ENCODE data around the gene CCL26. TPM values are rescaled to one million over a fixed set of nuclear protein-coding genes. Genes with fewer than 3 reads are reported as not detected.
"Not testable (repeated sequence)": the region's sequence is repeated elsewhere in the genome, so short reads cannot be mapped to it uniquely, and the experiment has no call there.

CCL26 gene
- total RNA-seq, 1 experiment from 2014 or later = 7.1 TPM

DNA sequence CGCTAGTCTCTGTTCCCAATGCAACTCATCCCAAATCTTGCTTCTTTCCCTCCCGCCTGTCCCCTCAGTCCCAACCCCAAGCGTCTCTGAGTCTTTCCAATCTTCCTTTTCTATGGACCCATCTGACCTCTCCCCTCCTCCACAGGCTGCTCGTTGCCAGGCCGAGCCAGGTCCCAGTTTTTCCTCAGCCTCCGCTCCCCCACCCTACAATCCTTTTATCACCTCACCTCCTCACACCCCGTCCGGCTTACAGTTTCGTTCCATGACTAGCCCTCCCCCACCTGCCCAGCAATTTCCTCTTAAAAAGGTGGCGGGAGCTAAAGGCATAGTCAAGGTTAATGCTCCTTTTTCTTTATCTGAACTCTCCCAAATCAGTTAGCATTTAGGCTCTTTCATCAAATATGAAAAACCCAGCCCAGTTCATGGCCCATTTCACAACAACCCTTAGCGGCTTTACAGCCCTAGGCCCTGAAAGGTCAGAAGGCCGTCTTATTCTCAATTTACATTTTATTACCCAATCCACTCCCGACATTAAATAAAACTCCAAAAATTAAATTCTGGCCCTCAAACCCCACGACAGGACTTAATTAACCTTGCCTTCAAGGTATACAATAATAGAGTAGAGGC, 8.7 kb upstream of the CCL26 start:
- CTCF ChIA-PET = interaction anchor here (0.7 kb wide), 1 partner anchor 19 kb away, joined by 3 read pairs; no protein-coding TSS in a partner anchor
- ATAC-seq; H4K20me1 ChIP-seq (ENCODE audit: low read length); H3K9me2 ChIP-seq (replicated peaks; ENCODE audit: low read length); H3K4me3 ChIP-seq (ENCODE audit: low read length); DNase-seq; H3K27ac ChIP-seq (ENCODE audit: low read length); H3K9ac ChIP-seq (ENCODE audit: low read length); H3K79me2 ChIP-seq (ENCODE audit: low read length); POLR2A ChIA-PET (ENCODE audit: unreplicated experiment); BruUV-seq (replicated peaks); H3F3A ChIP-seq (ENCODE audit: low read length, unreplicated experiment); H3K36me3 ChIP-seq (ENCODE audit: low read depth, low read length); intact Hi-C loops (cut with micrococcal nuclease); H3K27me3 ChIP-seq (ENCODE audit: low read length); H3K4me1 ChIP-seq (ENCODE audit: insufficient read depth, low read length); H2AFZ ChIP-seq (ENCODE audit: low read length); H3K4me2 ChIP-seq (ENCODE audit: low read length); H3K9me3 ChIP-seq (ENCODE audit: low read length): not testable (repeated sequence)

GRCh38 chr7:75779516-75779915, 7.5 kb upstream of the CCL26 start:
- H3K79me2 ChIP-seq (ENCODE audit: low read length); H3K4me1 ChIP-seq (ENCODE audit: insufficient read depth, low read length); H3K4me3 ChIP-seq (ENCODE audit: low read length); H3K9me3 ChIP-seq (ENCODE audit: low read length); H2AFZ ChIP-seq (ENCODE audit: low read length); H3K36me3 ChIP-seq (ENCODE audit: low read depth, low read length); H3K9ac ChIP-seq (ENCODE audit: low read length); BruUV-seq (replicated peaks); POLR2A ChIA-PET (ENCODE audit: unreplicated experiment); H3K27me3 ChIP-seq (ENCODE audit: low read length); H3F3A ChIP-seq (ENCODE audit: low read length, unreplicated experiment); H3K4me2 ChIP-seq (ENCODE audit: low read length); H4K20me1 ChIP-seq (ENCODE audit: low read length); ATAC-seq; CTCF ChIA-PET; H3K27ac ChIP-seq (ENCODE audit: low read length); H3K9me2 ChIP-seq (replicated peaks; ENCODE audit: low read length): not testable (repeated sequence)
- DNase-seq = peak; percentile 22
- intact Hi-C loops (cut with micrococcal nuclease) = loop anchor here (5.0 to 10.0 kb wide), 2 partner anchors 98 to 165 kb away; partner anchors contain the start of gene RHBDD2

DNA sequence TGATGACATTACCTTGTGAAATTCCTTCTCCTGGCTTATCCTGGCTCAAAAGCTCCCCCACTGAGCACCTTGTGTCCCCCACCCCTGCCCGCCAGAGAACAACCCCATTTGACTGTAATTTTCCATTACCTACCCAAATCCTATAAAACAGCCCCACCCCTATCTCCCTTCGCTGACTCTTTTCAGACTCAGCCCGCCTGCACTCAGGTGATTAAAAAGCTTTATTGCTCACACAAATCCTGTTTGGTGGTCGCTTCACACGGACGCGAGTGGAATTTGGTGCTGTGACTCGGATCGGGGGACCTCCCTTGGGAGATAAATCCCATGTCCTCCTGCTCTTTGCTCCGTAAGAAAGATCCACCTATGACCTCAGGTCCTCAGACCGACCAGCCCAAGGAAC, 7.0 kb upstream of the CCL26 start:
- H3K79me2 ChIP-seq (ENCODE audit: low read length); CTCF ChIA-PET; H3K4me2 ChIP-seq (ENCODE audit: low read length); H4K20me1 ChIP-seq (ENCODE audit: low read length); POLR2A ChIA-PET (ENCODE audit: unreplicated experiment); H3K9ac ChIP-seq (ENCODE audit: low read length); H3K9me3 ChIP-seq (ENCODE audit: low read length); H2AFZ ChIP-seq (ENCODE audit: low read length); H3K27me3 ChIP-seq (ENCODE audit: low read length); H3F3A ChIP-seq (ENCODE audit: low read length, unreplicated experiment); H3K9me2 ChIP-seq (replicated peaks; ENCODE audit: low read length); BruUV-seq (replicated peaks); H3K36me3 ChIP-seq (ENCODE audit: low read depth, low read length); ATAC-seq; H3K4me3 ChIP-seq (ENCODE audit: low read length); DNase-seq; H3K4me1 ChIP-seq (ENCODE audit: insufficient read depth, low read length); H3K27ac ChIP-seq (ENCODE audit: low read length): not testable (repeated sequence)
- intact Hi-C loops (cut with micrococcal nuclease) = loop anchor here (5.0 to 10.0 kb wide), 2 partner anchors 98 to 166 kb away; partner anchors contain the start of gene RHBDD2

GRCh38 chr7:75776295-75776971, 4.4 kb upstream of the CCL26 start:
- ChIA-PET POLR2A (ENCODE audit: unreplicated experiment) (no interaction called here), CTCF (no interaction called here)
- TF ChIP-seq EZH2 (IDR thresholded peaks at IDR 0.05; ENCODE audit: low read length, unreplicated experiment) (no peak), EZH2phosphoT487 (IDR thresholded peaks at IDR 0.05; ENCODE audit: borderline replicate concordance, low read length) (0 out of 2 replicates have a peak, but pooled peaks have one; percentile 19)
- TF ChIP-seq, protein P1, sequence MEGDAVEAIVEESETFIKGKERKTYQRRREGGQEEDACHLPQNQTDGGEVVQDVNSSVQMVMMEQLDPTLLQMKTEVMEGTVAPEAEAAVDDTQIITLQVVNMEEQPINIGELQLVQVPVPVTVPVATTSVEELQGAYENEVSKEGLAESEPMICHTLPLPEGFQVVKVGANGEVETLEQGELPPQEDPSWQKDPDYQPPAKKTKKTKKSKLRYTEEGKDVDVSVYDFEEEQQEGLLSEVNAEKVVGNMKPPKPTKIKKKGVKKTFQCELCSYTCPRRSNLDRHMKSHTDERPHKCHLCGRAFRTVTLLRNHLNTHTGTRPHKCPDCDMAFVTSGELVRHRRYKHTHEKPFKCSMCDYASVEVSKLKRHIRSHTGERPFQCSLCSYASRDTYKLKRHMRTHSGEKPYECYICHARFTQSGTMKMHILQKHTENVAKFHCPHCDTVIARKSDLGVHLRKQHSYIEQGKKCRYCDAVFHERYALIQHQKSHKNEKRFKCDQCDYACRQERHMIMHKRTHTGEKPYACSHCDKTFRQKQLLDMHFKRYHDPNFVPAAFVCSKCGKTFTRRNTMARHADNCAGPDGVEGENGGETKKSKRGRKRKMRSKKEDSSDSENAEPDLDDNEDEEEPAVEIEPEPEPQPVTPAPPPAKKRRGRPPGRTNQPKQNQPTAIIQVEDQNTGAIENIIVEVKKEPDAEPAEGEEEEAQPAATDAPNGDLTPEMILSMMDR (conservative IDR thresholded peaks at IDR 0.05; ENCODE audit: low read depth, low read length) = no peak
- intact Hi-C loops (cut with micrococcal nuclease) = loop anchor here (1.0 to 10.0 kb wide), 3 partner anchors 67 to 168 kb away; partner anchors contain the start of gene RHBDD2
- 0 out of 2 replicates have a peak overlapping the region, but pooled peaks have one; percentile 39 for H3K4me2 ChIP-seq (ENCODE audit: low read length)
- H3K9me3 ChIP-seq (ENCODE audit: low read length) = no peaks in the 10 kb centered on the region
- peak; percentile 92 for ATAC-seq
- peak overlapping the region; percentile 68 for H3K27ac ChIP-seq (ENCODE audit: low read length)
- H3K4me3 ChIP-seq (ENCODE audit: low read length) = no peak overlapping the region
- peaks cover 23% of the 10 kb centered on the region for H3K4me1 ChIP-seq (ENCODE audit: insufficient read depth, low read length)
- H3K9me2 ChIP-seq (replicated peaks; ENCODE audit: low read length) = no peaks in the 10 kb centered on the region
- no peaks in the 10 kb centered on the region for H3F3A ChIP-seq (ENCODE audit: low read length, unreplicated experiment)
- BruUV-seq (replicated peaks) = no TSS peak
- no peaks in the 10 kb centered on the region for H3K27me3 ChIP-seq (ENCODE audit: low read length)
- no peaks in the 10 kb centered on the region for H3K36me3 ChIP-seq (ENCODE audit: low read depth, low read length)
- no peak overlapping the region for H2AFZ ChIP-seq (ENCODE audit: low read length)
- no peaks in the 10 kb centered on the region for H4K20me1 ChIP-seq (ENCODE audit: low read length)
- peak; percentile 94 for DNase-seq
- H3K79me2 ChIP-seq (ENCODE audit: low read length) = no peaks in the 10 kb centered on the region
- H3K9ac ChIP-seq (ENCODE audit: low read length) = no peak overlapping the region

DNA sequence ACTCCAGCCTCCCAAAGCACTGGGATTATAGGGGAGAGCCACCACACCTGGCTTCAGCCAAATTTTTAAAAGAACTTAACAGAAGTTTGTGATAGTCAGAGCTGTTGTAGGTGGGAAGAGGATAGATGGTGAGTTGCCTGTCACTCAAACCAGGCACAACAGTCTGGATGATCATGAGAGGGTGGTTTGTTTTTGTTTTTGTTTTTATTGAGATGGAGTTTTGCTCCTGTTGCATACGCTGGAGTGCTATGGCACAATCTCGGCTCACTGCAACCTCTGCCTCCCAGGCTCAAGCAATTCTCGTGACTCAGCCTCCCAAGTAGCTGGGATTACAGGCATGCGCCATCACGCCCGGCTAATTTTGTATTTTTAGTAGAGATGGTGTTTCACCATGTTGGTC, 1.9 kb upstream of the CCL26 start:
- H4K20me1 ChIP-seq (ENCODE audit: low read length); H3K9me3 ChIP-seq (ENCODE audit: low read length); H3K9ac ChIP-seq (ENCODE audit: low read length); BruUV-seq (replicated peaks); H3K4me3 ChIP-seq (ENCODE audit: low read length); DNase-seq; H3K27me3 ChIP-seq (ENCODE audit: low read length); ATAC-seq; POLR2A ChIA-PET (ENCODE audit: unreplicated experiment); H2AFZ ChIP-seq (ENCODE audit: low read length); H3K36me3 ChIP-seq (ENCODE audit: low read depth, low read length); H3K79me2 ChIP-seq (ENCODE audit: low read length); H3K4me2 ChIP-seq (ENCODE audit: low read length); H3K27ac ChIP-seq (ENCODE audit: low read length); H3F3A ChIP-seq (ENCODE audit: low read length, unreplicated experiment); H3K9me2 ChIP-seq (replicated peaks; ENCODE audit: low read length): not testable (repeated sequence)
- H3K4me1 ChIP-seq (ENCODE audit: insufficient read depth, low read length) = peaks cover 29% of the 10 kb centered on the region
- CTCF ChIA-PET = interaction anchor here (0.6 kb wide), 1 partner anchor 18 kb away, joined by 4 read pairs; no protein-coding TSS in a partner anchor
- intact Hi-C loops (cut with micrococcal nuclease) = loop anchor here (10.0 kb wide), 1 partner anchor 171 kb away; no protein-coding TSS in a partner anchor
